GM19240 (cell line): Measurements from ENCODE around the gene AATF.

Experiments used
- DNase-seq: peaks from one replicate; pipeline ENCODE4 v3.0.0; 2011; ENCODE audit warnings: low spot score; ENCODE audit not compliant: insufficient read length

Gene AATF

GRCh38 chr17:36940313-36941264 lies 8.2 kb upstream of the AATF start:
- DNase-seq = no peak

- no peak for DNase-seq
These were observed 7.3 kb upstream of the AATF start for GRCh38 chr17:36941265-36942010.

DNA sequence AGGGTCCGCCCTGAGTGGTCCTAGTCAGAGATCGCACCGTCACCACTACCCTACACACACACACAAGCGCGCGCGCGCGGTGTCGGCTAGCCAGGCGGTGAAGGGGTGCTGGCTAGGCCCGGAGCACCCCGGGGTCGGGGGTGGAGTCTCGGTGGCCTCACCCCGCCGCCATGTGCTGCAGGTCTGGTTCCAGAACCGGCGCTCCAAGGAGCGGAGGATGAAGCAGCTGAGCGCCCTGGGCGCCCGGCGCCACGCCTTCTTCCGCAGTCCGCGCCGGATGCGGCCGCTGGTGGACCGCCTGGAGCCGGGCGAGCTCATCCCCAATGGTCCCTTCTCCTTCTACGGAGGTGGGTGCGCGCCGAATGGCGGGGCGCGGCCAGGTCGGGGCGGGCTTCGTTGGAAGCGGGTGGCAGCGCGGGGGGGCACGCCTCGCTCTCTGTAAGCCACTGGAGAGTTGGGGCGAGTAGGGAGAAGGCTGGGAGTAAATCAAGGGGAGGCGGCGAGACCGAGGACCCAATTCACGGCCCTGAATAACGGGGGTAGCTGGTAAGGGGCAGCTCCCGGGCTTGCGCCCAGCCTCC lies 6.6 kb upstream of the AATF start:
- DNase-seq = no peak

DNA sequence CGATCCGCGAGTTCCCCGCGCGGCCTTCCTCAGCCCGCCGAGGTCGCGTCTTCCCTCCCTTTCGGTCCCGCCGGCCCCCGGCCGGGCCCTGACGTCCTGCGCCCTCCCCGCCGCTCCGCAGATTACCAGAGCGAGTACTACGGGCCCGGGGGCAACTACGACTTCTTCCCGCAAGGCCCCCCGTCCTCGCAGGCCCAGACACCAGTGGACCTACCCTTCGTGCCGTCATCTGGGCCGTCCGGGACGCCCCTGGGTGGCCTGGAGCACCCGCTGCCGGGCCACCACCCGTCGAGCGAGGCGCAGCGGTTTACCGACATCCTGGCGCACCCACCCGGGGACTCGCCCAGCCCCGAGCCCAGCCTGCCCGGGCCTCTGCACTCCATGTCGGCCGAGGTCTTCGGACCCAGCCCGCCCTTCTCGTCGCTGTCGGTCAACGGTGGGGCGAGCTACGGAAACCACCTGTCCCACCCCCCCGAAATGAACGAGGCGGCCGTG lies 6.1 kb upstream of the AATF start:
- DNase-seq = no peak

- DNase-seq = no peak
These were observed 5.2 kb upstream of the AATF start for GRCh38 chr17:36943250-36944191.

DNA sequence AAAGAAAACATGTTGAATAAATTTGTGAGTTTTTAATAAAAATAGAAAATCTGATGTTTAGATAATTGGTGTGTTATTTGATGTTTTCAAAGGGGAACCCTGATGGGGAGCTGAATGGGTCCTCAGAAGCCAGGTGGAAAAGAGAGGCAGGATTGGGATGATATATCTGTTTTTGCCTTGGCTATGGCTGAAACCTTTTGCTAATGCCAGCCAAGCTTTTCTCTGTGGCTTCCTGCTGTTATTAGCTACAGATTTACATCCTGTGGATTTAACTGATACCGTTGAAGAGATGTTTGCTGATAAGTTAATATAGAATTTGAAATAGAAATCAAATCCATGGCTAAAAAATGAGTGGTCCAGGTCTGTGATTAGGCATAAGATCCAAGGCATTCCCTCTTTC lies 4.2 kb upstream of the AATF start:
- no peak for DNase-seq

GRCh38 chr17:36945140-36945539 lies 3.6 kb upstream of the AATF start:
- no peak for DNase-seq

- no peak for DNase-seq
These were observed 2.6 kb upstream of the AATF start for GRCh38 chr17:36945959-36946725.

DNA sequence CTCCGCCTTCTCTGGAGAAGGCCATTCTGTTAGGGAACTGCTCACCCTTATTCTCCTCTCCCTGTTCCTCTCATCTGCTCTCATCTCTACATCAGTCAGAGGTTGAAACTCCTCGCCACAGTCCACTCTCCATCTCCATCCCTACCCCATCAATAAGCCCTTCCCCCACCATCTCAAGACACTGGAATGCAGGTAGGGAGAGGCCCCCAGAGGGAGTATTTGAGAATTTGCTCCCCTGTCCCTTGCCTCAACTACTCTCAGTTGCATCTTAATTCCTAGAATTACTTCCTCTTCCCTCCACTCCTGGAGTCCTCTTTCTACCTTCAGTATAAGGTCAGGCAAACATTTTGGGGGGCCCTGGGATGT lies 2.0 kb upstream of the AATF start:
- no peak for DNase-seq

DNA sequence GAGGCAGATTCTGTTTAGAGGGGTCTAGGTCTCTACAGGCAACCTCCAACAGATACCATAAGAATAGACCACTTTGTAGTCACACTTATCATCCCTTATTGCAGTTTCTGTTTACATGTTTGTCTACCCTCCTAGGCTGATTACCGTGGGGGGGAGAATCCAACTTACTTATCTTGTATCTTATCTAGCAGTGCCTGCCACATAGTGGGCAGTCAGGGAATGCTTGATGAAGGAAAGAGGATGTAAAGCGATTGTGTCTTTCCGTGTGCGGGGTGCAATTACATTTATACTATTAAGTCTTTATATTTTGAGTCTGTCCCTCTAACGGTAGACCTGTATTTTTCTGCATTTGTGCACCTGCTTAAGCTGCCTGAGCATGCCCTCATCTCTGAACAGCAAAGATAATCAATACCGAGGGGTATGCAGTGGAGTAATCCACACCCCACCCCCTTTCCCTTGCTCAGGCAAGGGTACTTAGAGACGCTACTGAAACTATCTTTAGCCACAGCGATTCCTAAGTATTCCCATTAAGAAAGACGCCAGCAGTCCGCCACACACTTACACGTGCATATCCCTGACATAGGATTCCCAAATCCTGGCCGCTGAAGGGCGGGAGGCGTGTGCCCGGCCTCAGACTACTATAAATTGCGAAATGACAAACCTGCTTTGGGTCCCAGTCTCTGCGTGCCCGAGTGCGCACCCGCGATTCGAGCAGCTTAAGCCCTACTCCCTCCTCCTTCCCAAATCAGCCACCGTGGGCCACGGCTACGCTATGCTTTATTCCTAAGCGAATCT lies 635 bp upstream of the AATF start:
- DNase-seq = no peak

DNA sequence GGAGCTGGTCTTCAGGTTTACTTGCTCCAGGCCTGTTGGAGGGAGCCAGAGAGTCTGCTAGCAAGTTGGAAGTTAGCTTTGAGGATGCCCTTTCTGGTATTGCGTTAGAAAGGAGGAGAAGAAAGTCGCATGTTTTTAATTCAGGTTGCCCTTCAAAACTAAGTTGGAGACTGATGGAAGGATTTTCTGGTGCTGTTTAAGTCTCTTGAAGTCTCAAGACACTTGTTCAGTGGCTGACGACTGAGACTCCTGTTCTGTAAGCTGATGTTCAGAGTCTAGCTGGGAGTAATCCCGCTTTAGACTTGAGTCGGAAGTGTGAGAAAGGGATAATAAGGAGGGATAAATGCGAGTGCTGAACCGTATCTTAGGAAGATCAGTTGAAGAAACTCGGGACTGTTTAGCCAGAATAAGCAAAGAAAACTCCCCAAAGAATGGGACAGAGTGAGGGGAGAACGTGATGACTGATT lies 740 bp downstream of the AATF start:
- DNase-seq = no peak

DNA sequence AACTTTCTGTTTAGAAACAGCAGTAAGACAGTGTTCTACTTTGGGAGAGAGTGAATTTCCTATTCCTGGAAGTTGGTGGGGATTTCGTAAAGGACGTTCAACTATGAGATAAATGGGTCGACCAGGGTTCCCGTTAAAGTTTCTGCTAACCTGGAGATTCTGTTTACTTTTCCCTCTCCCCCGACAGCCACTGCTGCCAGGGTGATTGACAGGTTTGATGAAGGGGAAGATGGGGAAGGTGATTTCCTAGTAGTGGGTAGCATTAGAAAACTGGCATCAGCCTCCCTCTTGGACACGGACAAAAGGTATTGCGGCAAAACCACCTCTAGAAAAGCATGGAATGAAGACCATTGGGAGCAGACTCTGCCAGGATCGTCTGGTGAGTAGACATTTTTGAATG lies 1.3 kb downstream of the AATF start:
- no peak for DNase-seq

GRCh38 chr17:36951084-36951789 lies 2.5 kb downstream of the AATF start:
- no peak for DNase-seq

GRCh38 chr17:36971508-36971907 lies 22.8 kb downstream of the AATF start:
- no peak for DNase-seq

DNA sequence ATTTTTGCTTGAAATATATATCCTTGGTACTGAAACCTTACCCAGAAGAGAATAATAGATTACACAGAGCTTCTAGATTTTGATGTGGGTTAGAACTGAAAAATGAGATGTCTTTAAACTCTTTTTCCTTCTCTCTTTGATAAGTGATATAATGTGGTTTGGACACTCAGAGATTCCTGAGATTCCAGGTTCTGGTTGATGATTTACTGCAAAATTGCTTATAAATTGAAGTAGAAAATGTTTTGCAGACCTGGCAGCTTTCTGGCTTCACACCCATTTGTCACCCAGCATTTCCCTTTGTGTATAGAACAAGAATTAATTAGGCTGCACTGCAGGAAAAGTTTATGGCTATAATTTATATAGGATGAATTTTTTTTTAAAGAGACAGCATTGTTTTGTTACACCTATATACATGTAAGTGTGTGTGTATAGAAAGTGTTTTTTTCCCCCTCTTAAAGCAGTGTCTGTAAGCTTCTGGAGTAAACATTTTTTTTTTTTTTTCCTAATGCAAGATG lies 23.5 kb downstream of the AATF start:
- no peak for DNase-seq

- DNase-seq = no peak
These were observed 24.2 kb downstream of the AATF start for GRCh38 chr17:36972905-36973304.

DNA sequence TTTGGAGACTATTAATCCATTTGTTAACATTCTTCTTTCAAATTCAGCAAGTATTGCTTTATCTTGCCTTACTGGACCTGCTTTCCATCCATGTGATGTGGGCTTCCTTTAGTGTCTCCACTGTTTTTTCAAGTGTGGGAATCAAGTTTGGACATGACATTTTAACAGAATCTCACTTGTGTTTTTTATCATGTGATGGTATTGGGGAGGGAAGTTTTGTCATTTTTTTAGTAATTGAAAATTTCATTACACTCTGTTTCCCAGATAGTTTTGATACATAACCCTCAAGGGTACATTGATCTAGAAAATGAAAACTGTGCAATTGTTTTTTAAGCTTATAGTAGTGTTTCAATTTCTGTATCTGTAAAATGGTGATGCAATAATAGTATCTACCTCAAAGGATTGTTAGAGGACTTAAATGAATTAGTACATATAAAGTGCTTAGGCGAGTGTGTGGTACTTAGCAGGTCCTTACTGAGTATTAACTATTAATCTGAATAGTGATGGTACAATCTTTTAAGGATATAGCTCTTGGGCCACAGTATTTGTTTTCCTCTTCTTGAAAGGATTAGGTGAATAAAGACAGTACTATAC lies 27.3 kb downstream of the AATF start:
- DNase-seq = no peak

GRCh38 chr17:36977066-36977465 lies 28.3 kb downstream of the AATF start:
- no peak for DNase-seq
